HT1080 (cell line): ENCODE measurements around the gene TANK. TPM values are rescaled to one million over a fixed set of nuclear protein-coding genes. Genes with fewer than 3 reads are reported as not detected.
"Not testable (repeated sequence)": the region's sequence is repeated elsewhere in the genome, so short reads cannot be mapped to it uniquely, and the experiment has no call there.

Source experiments
- DNase-seq: peaks from one replicate; pipeline ENCODE4 v3.0.0-alpha.2; 2015; ENCODE audit warnings: low read depth
- total RNA-seq: library from RNA; depleted of rRNA; stranded (reverse); fragments of >200 nt; shearing (Covaris generic); gene quantifications from 2 replicates; pipeline ENCODE4 v1.2.3, GENCODE V29; 2014

Gene TANK
- total RNA-seq, 1 experiment from 2014 or later, result 37.1 TPM

GRCh38 chr2:161166538-161167409 lies 6.5 kb downstream of the TANK start:
- peak; percentile 32 for DNase-seq

GRCh38 chr2:161169335-161169734 lies 9.1 kb downstream of the TANK start:
- no peak for DNase-seq

DNA sequence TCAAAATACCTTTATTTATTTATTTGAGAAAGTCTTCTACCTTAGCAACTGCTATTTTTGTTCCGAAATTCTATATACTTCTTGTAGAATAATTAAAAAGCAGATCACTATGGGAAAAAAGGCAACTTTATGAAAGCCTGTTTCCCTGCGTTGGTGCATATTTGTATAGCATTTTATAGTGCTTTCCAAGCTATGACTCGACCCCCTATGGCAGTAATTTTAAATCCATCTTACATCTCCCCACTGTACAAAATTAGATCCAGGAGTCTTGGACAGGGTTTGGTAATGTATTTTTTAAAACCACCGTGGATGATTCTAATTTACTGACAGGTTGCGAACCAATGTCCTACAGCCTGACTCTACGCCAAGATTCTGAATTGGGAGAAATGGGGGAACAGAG lies 10.1 kb downstream of the TANK start:
- no peak for DNase-seq

GRCh38 chr2:161170958-161171932 lies 11.0 kb downstream of the TANK start:
- no peak for DNase-seq

- DNase-seq, result no peak
These were observed 12.8 kb downstream of the TANK start for GRCh38 chr2:161172901-161173540.

- no peak for DNase-seq
These were observed 13.4 kb downstream of the TANK start for GRCh38 chr2:161173541-161174194.

- DNase-seq, result no peak
These were observed 17.7 kb downstream of the TANK start for GRCh38 chr2:161177969-161178368.

GRCh38 chr2:161178756-161179155 lies 18.5 kb downstream of the TANK start:
- no peak for DNase-seq

DNA sequence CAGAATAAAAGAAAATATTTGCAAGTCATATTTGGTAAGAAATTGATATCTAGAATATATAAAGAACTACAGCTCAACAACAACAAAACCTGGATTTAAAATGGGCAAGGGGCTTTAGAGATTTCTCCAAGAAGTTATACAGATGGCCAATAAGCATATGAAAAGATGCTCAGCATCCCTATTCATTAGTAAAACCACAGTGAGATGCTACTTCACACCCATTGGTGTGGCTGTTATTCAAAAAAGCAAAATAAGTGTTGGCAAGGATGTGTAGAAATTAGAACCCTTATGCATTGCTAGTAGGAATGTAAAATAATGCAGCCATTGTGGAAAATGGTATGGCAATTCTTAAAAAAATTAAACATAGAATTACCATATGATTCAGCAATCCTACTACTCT lies 29.8 kb downstream of the TANK start:
- DNase-seq, result no peak

DNA sequence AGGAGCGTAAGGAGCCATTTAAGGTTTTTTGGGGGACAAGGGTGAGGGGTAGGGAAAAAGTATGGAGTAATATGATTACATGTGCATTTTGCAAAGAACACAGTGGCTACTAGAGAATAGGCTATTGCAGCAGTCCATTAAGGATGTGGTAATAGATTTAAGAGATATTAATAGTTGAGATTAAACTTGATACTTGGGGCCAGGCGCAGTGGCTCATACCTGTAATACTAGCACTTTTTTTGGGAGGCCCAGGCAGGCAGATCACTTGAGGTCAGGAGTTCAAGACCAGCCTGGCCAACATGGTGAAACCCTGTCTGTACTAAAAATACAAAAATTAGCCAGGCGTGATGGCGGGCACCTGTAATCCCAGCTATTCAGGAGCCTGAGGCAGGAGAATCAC lies 35.4 kb downstream of the TANK start:
- DNase-seq, result not testable (repeated sequence)

DNA sequence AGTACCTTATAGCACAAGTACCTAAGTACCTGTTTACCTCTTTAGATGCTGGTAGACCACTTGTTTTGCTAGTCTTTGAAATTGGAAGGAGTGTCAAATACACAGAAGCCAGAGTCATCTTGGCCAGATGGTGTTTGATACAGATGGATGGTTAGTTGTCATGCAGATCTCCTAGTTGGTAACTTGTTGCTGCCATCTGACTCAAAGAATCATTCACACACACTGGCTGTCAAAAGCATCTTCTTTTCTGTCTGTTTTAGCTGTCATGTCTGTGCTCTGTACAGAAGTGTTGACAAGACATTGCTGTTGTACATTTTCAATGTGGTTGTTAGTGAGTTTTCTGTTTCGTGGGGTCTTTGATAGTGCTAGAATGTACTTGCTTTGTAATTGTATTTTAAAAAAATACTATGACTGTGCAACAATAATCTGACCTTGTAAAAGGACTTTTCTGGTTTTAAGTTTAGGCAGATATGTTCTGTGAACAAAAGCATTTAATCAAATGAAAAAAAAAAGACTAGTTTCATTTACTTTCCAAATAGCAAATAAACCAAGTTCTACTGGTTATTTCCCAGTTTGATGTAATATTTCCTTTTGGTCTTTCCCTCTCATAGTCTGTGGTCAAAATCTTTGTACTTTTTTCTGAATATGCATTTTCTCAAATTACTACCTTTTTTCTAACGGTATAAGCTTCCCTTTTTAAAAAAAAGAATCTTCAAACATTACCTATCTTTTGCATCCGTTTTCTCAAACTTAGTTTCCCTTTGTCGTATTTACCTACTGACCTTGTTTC lies 39.9 kb downstream of the TANK start:
- no peak for DNase-seq

DNA sequence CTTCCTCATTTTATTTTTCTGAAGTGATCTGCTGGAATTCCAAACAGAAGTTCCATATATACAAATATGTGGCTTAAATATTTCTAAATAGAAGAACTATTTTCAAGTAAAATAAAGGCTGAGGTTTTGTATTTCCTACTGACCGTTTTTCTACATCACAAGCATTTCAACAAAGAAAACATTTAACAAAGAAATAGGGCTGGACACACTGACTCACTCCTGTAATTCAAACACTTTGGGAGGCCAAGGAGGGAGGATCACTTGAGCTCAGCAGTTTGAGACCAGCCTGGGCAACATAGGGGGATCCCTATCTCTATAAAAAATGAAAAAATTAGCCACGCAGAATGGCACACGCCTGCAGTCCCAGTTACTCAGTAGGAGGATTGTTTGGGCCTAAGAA lies 44.6 kb downstream of the TANK start:
- DNase-seq, result no peak

DNA sequence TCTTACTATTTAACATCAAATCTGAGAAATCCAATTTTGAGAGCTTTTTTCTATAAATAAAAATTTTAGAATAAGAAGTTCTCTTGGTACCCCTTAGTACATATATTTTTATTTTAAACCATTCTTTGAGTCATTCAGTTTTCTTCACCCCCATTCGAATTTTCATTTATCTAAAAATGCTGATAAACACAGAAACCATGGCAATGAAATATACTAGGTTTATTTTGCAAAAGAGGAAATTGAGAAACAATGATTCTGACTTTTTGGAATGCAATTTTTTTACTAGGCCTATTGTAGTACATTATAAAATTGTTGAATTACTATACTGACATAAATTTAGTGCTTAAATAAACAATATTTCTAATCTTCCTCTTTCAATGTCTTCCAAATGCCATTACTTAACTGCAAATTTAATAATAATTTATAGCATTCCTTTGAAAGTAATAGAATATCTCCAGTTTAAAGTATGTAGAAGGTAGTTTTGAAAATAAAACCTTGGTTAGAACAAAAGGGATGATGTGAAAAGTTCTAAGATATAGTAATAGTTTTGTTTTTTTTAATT lies 46.3 kb downstream of the TANK start:
- DNase-seq, result no peak

DNA sequence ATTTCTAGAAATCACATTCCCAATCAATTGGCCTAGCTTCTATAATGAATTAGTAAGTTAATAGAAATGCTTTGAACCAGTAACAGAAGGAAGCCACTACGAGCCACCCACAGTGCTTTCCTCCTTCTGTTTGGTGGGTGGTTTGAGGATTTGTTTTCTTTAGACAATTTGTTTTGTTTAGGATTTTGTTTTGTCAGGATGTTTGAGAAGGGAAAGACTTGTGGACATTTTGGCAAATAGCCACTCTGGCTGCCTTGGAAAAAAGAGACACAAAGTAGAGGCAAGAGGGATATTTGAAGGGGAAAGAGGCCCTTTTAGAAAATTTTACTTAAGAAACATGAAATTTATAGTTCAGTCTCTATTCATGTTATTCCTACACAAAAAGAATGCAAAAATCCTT lies 47.7 kb downstream of the TANK start:
- no peak for DNase-seq

DNA sequence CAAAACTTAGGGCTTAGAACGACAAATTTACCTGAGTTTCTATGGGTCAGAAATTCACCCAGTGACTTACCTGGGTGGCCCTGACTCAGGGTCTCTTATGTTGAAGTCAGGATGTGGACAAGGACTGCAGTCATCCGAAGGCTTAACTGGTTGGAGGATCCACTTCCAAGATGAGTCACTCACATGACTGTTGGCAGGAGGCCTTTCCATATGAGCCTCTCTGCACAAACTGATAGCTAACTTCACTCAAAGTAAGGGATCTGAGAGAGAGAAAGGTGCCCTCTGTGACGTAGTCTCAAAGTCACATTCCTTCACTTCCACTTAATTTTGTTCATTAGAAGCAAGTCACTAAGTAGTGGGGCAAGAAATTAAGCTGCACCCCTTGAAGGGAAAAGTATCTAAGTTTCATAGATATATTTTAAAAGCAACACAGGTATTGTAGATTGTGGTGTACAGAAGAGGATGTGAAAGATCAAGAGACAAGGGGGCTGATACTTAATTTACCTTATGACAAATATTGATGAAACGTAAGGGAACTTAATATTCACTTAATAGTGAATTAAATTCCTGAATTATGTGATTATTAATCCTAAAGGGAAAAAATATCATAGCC lies 48.4 kb downstream of the TANK start:
- peak; percentile 90 for DNase-seq

DNA sequence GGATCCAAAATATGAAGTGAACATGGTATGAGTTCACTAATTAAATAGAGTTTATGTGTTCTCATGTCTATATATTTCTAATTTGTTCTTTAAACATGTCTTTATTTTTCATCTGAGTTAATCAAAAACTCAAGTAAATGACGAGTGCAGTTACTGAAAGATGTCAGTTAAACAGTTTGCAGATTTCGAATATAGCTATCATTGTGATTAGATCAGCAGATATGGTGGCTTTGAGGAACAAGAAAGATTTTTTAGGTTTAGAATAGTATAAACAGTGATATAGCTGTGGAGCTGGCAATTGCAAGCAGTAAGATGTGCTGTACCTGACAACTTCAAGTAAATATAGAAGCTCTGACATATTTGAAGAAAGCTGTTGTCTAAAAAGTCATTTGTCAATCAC lies 49.7 kb downstream of the TANK start:
- no peak for DNase-seq

DNA sequence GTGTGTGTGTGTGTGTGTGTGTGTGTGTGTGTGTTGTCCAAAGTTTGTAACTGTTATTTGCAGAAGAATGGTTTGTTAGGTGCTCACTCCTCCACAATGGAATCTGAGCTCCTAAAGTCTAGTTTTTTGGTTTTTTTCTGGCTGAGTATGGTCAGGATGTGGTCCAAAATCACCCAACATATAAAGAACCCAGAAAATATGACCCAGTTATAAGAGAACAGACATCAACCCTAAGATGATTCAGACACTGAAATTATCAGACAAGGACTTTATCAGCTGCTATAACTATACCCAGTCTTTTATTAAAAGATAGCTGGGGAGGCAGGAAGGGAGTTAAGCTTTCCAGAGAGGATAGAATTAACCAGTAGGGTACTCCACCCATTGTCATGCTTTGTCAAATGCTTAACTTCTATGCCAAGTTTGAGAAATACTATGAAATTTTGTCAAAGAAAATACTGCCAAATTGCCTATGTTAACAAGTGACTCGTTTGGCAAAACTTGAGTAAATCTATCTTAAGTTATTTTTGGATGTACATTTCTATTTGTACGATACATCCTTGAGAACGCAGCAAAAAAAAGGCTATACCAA lies 57.5 kb downstream of the TANK start:
- no peak for DNase-seq

- DNase-seq, result no peak
These were observed 59.0 kb downstream of the TANK start for GRCh38 chr2:161219211-161219610.

GRCh38 chr2:161223139-161223732 lies 63.0 kb downstream of the TANK start:
- peak; percentile 12 for DNase-seq
